A549 (cell line): Measurements from ENCODE around the gene ITPKB. TPM values are rescaled to one million over a fixed set of nuclear protein-coding genes. Genes with fewer than 3 reads are reported as not detected.

Experiments used
- ATAC-seq, 2 experiments: fragments of 200-7000 bp in 1 of 2; fragments of >200 bp in 1 of 2; cut with Nextera tagmentation in 1 of 2; cut with Tn5 transposase in 1 of 2; 3 replicates each; pipeline versions ENCODE4 v1.8.0 to v1.9.1; 2018 to 2020; ENCODE audit warnings: mild to moderate bottlenecking in 1 of 2, moderate library complexity in 1 of 2
- CTCF ChIA-PET: fragments of 300-600 bp; sonication (Branson Sonifier 250); formaldehyde crosslinking; extraction: SDS; loops from one replicate; lab custom pipeline; 2021; ENCODE audit warnings: antibody characterized with exemption, inconsistent platforms; lab: Yijun Ruan, JAX
- POLR2A ChIA-PET: fragments of 350-600 bp; formaldehyde crosslinking; extraction: SDS; loops from one replicate; lab custom pipeline; 2021; ENCODE audit warnings: antibody characterized with exemption, inconsistent platforms; lab: Yijun Ruan, JAX
- DNase-seq, 2 experiments: peaks; one replicate each; pipeline versions ENCODE4 v3.0.0 to v3.0.0-alpha.2; 2011 to 2016; ENCODE audit warnings: low read depth in 1 of 2, low spot score in 1 of 2
- FAIRE-seq: peaks from 2 replicates; lab custom pipeline; 2011; peaks lifted over from hg19 to GRCh38; lab: Jason Lieb, UNC
- H3K27ac ChIP-seq, 2 experiments: fragments of >200 bp; sonication (Bioruptor Twin); formaldehyde crosslinking; 3 replicates each; pipeline ENCODE4 v1.5.1; 2016 to 2017
- H3K4me1 ChIP-seq: fragments of >200 bp; sonication (Bioruptor Twin); formaldehyde crosslinking; 3 replicates; pipeline ENCODE4 v1.6.1; 2016
- H3K4me2 ChIP-seq: fragments of >200 bp; sonication (Bioruptor Twin); formaldehyde crosslinking; 3 replicates; pipeline ENCODE4 v1.6.1; 2016
- H3K4me3 ChIP-seq: fragments of >200 bp; sonication (Bioruptor Twin); formaldehyde crosslinking; 3 replicates; pipeline ENCODE4 v1.5.1; 2016
- H3K9me3 ChIP-seq: fragments of >200 bp; sonication (Bioruptor Twin); formaldehyde crosslinking; 3 replicates; pipeline ENCODE4 v1.6.1; 2016
- CHD4 ChIP-seq: fragments of 200-600 bp; sonication (generic); IDR thresholded peaks from 2 replicates; pipeline ENCODE4 v1.6.1; 2016; ENCODE audit warnings: antibody characterized with exemption, mild to moderate bottlenecking, borderline replicate concordance
- EHF ChIP-seq: fragments of 250-450 bp; sonication (Bioruptor Pico); IDR thresholded peaks from 2 replicates; pipeline ENCODE4 v1.5.0; 2020; ENCODE audit warnings: mild to moderate bottlenecking
- ELK1 ChIP-seq: fragments of 150-350 bp; IDR thresholded peaks from 2 replicates; pipeline ENCODE4 v1.6.1; 2014; ENCODE audit warnings: low read depth, mild to moderate bottlenecking, low read length
- ESRRA ChIP-seq: fragments of 150-350 bp; IDR thresholded peaks from 2 replicates; pipeline ENCODE4 v1.6.1; 2014; ENCODE audit warnings: mild to moderate bottlenecking, low read length, borderline replicate concordance
- HES2 ChIP-seq: fragments of >200 bp; sonication (Bioruptor Twin); formaldehyde crosslinking; IDR thresholded peaks from 2 replicates; pipeline ENCODE4 v1.6.1; 2016
- HEYL ChIP-seq: fragments of 250-450 bp; sonication (Bioruptor Pico); IDR thresholded peaks from 2 replicates; pipeline ENCODE4 v1.8.0; 2021; ENCODE audit warnings: mild to moderate bottlenecking, moderate library complexity
- JUNB ChIP-seq: fragments of >200 bp; sonication (Bioruptor Twin); formaldehyde crosslinking; IDR thresholded peaks from 2 replicates; pipeline ENCODE4 v1.6.1; 2016
- MAFK ChIP-seq: fragments of 450-650 bp; IDR thresholded peaks from 2 replicates; pipeline ENCODE4 v1.6.1; 2014; ENCODE audit not compliant: partially characterized antibody
- MYC ChIP-seq: IDR thresholded peaks from 2 replicates; pipeline ENCODE4 v1.6.1; 2012; ENCODE audit warnings: mild to moderate bottlenecking, inconsistent platforms, low read length, improper control_type of control experiment, borderline replicate concordance
- NR3C1 ChIP-seq: fragments of >200 bp; sonication (Bioruptor Twin); formaldehyde crosslinking; IDR thresholded peaks from 3 replicates; pipeline ENCODE4 v1.6.1; 2017
- POLR2A ChIP-seq: IDR thresholded peaks from 2 replicates; pipeline ENCODE4 v1.6.1; 2012; ENCODE audit warnings: mild to moderate bottlenecking, low read length
- RARB ChIP-seq: fragments of 250-450 bp; sonication (Bioruptor Pico); IDR thresholded peaks from 2 replicates; pipeline ENCODE4 v1.8.0; 2021; ENCODE audit warnings: mild to moderate bottlenecking, moderate library complexity
- RCOR1 ChIP-seq: fragments of 150-350 bp; IDR thresholded peaks from 2 replicates; pipeline ENCODE4 v1.6.1; 2014; ENCODE audit warnings: antibody characterized with exemption, low read length, low read depth
- SMC3 ChIP-seq: fragments of >200 bp; sonication (Bioruptor Twin); formaldehyde crosslinking; IDR thresholded peaks from 3 replicates; pipeline ENCODE4 v1.6.1; 2018; ENCODE audit warnings: inconsistent platforms
- SREBF2 ChIP-seq: fragments of 450-650 bp; IDR thresholded peaks from 2 replicates; pipeline ENCODE4 v1.6.1; 2014; ENCODE audit warnings: mild to moderate bottlenecking, moderate library complexity
- ZFP36 ChIP-seq: fragments of 450-650 bp; IDR thresholded peaks from 2 replicates; pipeline ENCODE4 v1.6.1; 2014; ENCODE audit warnings: borderline replicate concordance; ENCODE audit not compliant: partially characterized antibody
- ZSCAN20 ChIP-seq: fragments of 250-450 bp; sonication (Bioruptor Pico); IDR thresholded peaks from 2 replicates; pipeline ENCODE4 v1.8.0; 2022; ENCODE audit warnings: mild to moderate bottlenecking, moderate library complexity
- WGBS: methylation state at CpG from one replicate; pipeline ENCODE4 v1.1.6; 2017; ENCODE audit errors: missing lambda C conversion rate; 5-methylcytosine and 5-hydroxymethylcytosine counted together
- polyA plus RNA-seq, 4 experiments: library from polyadenylated mRNA; depleted of rRNA in 3 of 4; stranded (reverse); fragments of >200 nt; fragmentation: RNase III in 1 of 4; extraction: RNeasy Plus Mini Kit Qiagen cat#74134 plus additional on column Dnase treatment in 1 of 4; gene quantifications; 2 replicates in 3 of 4; 3 replicates in 1 of 4; pipeline ENCODE4 v1.2.3, GENCODE V29; 2011 to 2017
- TF ChIP-seq, protein P1 (sequence below): fragments of >200 bp; sonication (Bioruptor Twin); formaldehyde crosslinking; IDR thresholded peaks from 3 replicates; pipeline ENCODE4 v1.6.1; 2016
- TF ChIP-seq, protein P2 (sequence below): fragments of 200-600 bp; sonication (generic); IDR thresholded peaks from 2 replicates; pipeline ENCODE4 v1.6.1; 2016; ENCODE audit warnings: antibody characterized with exemption, mild to moderate bottlenecking, moderate library complexity

ITPKB gene
- polyA plus RNA-seq, 2 of the 4 experiments (the other 2 are of a cell fraction) = 1.7 to 2.8 TPM

GRCh38 chr1:226679853-226680516 is 59.1 kb downstream of the ITPKB start:
- FAIRE-seq = no peak
- peaks cover 11% of the 10 kb centered on the region; the same call in 2 of the 3 replicates for H3K4me1 ChIP-seq
- ATAC-seq = no peak
- TF ChIP-seq SREBF2 (no peak), MAFK (no peak), EHF (CRISPR knock-in tag) (no peak)
- no peak overlapping the region for H3K4me3 ChIP-seq
- 86% methylated on average over 13 of the region's 22 CpGs for WGBS
- H3K27ac ChIP-seq = no peak overlapping the region
- no peak for DNase-seq
- H3K4me2 ChIP-seq = no peak overlapping the region
- ChIA-PET POLR2A (no interaction called here), CTCF (interaction anchor here (0.8 to 3.2 kb wide), 2 partner anchors 47 to 54 kb away, joined by 3 to 12 read pairs; no protein-coding TSS in a partner anchor)
- no peaks in the 10 kb centered on the region for H3K9me3 ChIP-seq

DNA sequence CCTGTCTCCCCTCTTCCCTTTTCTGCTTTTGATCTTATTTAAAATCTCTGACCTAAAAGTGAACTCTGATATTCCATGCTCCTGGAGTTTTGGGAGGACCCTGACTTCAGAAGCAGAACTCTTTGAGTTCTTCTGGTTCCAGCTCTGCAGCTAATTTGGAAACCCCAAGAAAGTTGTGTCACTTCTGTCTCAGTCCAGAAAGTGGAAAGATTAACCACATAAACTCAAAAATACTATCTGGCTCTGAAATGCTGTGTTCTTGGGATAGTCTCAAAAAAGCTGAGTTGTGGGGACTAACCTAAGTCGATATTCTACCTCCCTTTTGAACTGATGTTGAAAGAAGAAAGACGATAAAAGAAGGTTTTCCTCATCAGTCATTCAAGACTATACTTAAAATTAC is 59.8 kb downstream of the ITPKB start:
- Histone ChIP-seq H3K4me1 (peaks cover 11% of the 10 kb centered on the region; the same call in 2 of the 3 replicates), H3K9me3 (no peaks in the 10 kb centered on the region), H3K27ac (no peak overlapping the region), H3K4me2 (no peak overlapping the region), H3K4me3 (no peak overlapping the region)
- no peak for DNase-seq
- ChIA-PET POLR2A (no interaction called here), CTCF (interaction anchor here (3.2 kb wide), 1 partner anchor 46 kb away, joined by 12 read pairs; no protein-coding TSS in a partner anchor)
- no peak for TF ChIP-seq ELK1
- no peak for TF ChIP-seq SMC3
- no peak for TF ChIP-seq MAFK
- TF ChIP-seq RARB (CRISPR knock-in tag) = no peak
- no peak for TF ChIP-seq CHD4
- no peak for TF ChIP-seq RCOR1
- TF ChIP-seq ESRRA = no peak
- TF ChIP-seq, protein P1, sequence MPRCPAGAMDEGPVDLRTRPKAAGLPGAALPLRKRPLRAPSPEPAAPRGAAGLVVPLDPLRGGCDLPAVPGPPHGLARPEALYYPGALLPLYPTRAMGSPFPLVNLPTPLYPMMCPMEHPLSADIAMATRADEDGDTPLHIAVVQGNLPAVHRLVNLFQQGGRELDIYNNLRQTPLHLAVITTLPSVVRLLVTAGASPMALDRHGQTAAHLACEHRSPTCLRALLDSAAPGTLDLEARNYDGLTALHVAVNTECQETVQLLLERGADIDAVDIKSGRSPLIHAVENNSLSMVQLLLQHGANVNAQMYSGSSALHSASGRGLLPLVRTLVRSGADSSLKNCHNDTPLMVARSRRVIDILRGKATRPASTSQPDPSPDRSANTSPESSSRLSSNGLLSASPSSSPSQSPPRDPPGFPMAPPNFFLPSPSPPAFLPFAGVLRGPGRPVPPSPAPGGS = no peak
- no peak for TF ChIP-seq JUNB
- TF ChIP-seq NR3C1 = no peak
- no peak for TF ChIP-seq ZFP36
- TF ChIP-seq HEYL = no peak
- TF ChIP-seq HES2 = no peak
- TF ChIP-seq ZSCAN20 (CRISPR knock-in tag) = no peak
- no peak for TF ChIP-seq POLR2A
- no peak for TF ChIP-seq MYC
- TF ChIP-seq, protein P2, sequence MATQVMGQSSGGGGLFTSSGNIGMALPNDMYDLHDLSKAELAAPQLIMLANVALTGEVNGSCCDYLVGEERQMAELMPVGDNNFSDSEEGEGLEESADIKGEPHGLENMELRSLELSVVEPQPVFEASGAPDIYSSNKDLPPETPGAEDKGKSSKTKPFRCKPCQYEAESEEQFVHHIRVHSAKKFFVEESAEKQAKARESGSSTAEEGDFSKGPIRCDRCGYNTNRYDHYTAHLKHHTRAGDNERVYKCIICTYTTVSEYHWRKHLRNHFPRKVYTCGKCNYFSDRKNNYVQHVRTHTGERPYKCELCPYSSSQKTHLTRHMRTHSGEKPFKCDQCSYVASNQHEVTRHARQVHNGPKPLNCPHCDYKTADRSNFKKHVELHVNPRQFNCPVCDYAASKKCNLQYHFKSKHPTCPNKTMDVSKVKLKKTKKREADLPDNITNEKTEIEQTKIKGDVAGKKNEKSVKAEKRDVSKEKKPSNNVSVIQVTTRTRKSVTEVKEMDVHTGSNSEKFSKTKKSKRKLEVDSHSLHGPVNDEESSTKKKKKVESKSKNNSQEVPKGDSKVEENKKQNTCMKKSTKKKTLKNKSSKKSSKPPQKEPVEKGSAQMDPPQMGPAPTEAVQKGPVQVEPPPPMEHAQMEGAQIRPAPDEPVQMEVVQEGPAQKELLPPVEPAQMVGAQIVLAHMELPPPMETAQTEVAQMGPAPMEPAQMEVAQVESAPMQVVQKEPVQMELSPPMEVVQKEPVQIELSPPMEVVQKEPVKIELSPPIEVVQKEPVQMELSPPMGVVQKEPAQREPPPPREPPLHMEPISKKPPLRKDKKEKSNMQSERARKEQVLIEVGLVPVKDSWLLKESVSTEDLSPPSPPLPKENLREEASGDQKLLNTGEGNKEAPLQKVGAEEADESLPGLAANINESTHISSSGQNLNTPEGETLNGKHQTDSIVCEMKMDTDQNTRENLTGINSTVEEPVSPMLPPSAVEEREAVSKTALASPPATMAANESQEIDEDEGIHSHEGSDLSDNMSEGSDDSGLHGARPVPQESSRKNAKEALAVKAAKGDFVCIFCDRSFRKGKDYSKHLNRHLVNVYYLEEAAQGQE = no peak
- no peak for FAIRE-seq
- 49% methylated on average over 2 of the region's 2 CpGs for WGBS
- no peak for ATAC-seq
